ENCODE measurements around the gene IFI16.
"Not testable (repeated sequence)": the region's sequence is repeated elsewhere in the genome, so short reads cannot be mapped to it uniquely, and the experiment has no call there.

GRCh38 chr1:159026841-159027240, 17.1 kb downstream of the IFI16 start:
- not testable (repeated sequence) for TF ChIP-seq CTCF (conservative IDR thresholded peaks at IDR 0.05; ENCODE audit: low read length); EZH2phosphoT487 (IDR thresholded peaks at IDR 0.05; ENCODE audit: borderline replicate concordance)

Measured in Loucy (cell line).